BLaER1 (cell line): ENCODE results near the gene PTPRJ.

ENCODE experiments used
- H3K27ac ChIP-seq: shearing (Covaris generic); formaldehyde crosslinking; 2 replicates; pipeline ENCODE4 v1.8.1; 2022
- H3K27me3 ChIP-seq: shearing (Covaris generic); formaldehyde crosslinking; 2 replicates; pipeline ENCODE4 v1.8.1; 2022
- H3K36me3 ChIP-seq: shearing (Covaris generic); formaldehyde crosslinking; 2 replicates; pipeline ENCODE4 v1.8.1; 2022
- H3K4me1 ChIP-seq: shearing (Covaris generic); formaldehyde crosslinking; 2 replicates; pipeline ENCODE4 v1.8.1; 2022
- H3K4me2 ChIP-seq: shearing (Covaris generic); formaldehyde crosslinking; 2 replicates; pipeline ENCODE4 v1.8.1; 2022
- H3K4me3 ChIP-seq: shearing (Covaris generic); formaldehyde crosslinking; 2 replicates; pipeline ENCODE4 v1.8.1; 2022
- H3K9ac ChIP-seq: shearing (Covaris generic); formaldehyde crosslinking; 2 replicates; pipeline ENCODE4 v1.8.1; 2022
- H3K9me3 ChIP-seq: shearing (Covaris generic); formaldehyde crosslinking; 2 replicates; pipeline ENCODE4 v1.8.1; 2022
- H4K20me1 ChIP-seq: shearing (Covaris generic); formaldehyde crosslinking; 2 replicates; pipeline ENCODE4 v1.8.1; 2022
- Cebpa-rat ChIP-seq: shearing (Covaris generic); IDR thresholded peaks from 2 replicates; pipeline ENCODE4 v1.8.1; 2022

Gene PTPRJ

GRCh38 chr11:48034926-48035871 lies 54.8 kb downstream of the PTPRJ start:
- no peak for TF ChIP-seq Cebpa-rat
- H4K20me1 ChIP-seq, result no peaks in the 10 kb centered on the region
- H3K4me3 ChIP-seq, result no peak overlapping the region
- H3K36me3 ChIP-seq, result no peaks in the 10 kb centered on the region
- peak overlapping the region; percentile 45 for H3K4me2 ChIP-seq
- H3K4me1 ChIP-seq, result peaks cover 38% of the 10 kb centered on the region
- no peak overlapping the region for H3K27ac ChIP-seq
- H3K9me3 ChIP-seq, result no peaks in the 10 kb centered on the region
- no peaks in the 10 kb centered on the region for H3K27me3 ChIP-seq
- H3K9ac ChIP-seq, result no peak overlapping the region

DNA sequence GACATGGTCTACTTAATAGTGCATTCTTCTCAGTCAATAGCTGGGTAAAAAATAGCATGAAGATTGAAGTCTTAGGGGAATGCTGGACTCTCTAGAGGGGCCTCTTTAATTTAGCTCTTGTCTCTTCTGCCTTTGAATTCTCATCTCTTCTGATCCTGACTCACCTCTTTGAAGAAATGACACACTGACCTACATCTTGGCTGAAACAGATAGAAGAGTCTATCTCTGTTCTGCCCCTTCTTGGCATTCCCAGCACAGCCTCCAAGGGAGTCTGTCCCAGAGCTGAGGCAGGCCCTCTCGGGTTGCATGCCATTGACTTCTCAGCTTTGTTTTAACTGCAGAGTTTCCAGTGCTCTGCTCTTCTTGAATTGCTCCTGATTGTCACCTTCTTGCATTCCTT lies 55.7 kb downstream of the PTPRJ start:
- no peaks in the 10 kb centered on the region for H3K36me3 ChIP-seq
- no peak overlapping the region for H3K27ac ChIP-seq
- no peaks in the 10 kb centered on the region for H3K27me3 ChIP-seq
- no peak overlapping the region for H3K9ac ChIP-seq
- peak overlapping the region; percentile 45 for H3K4me2 ChIP-seq
- peaks cover 38% of the 10 kb centered on the region for H3K4me1 ChIP-seq
- no peaks in the 10 kb centered on the region for H3K9me3 ChIP-seq
- no peaks in the 10 kb centered on the region for H4K20me1 ChIP-seq
- no peak overlapping the region for H3K4me3 ChIP-seq
- TF ChIP-seq Cebpa-rat, result no peak

- no peak overlapping the region for H3K9ac ChIP-seq
- TF ChIP-seq Cebpa-rat, result no peak
- no peaks in the 10 kb centered on the region for H4K20me1 ChIP-seq
- H3K4me2 ChIP-seq, result no peak overlapping the region
- no peaks in the 10 kb centered on the region for H3K27me3 ChIP-seq
- no peaks in the 10 kb centered on the region for H3K36me3 ChIP-seq
- peaks cover 34% of the 10 kb centered on the region for H3K4me1 ChIP-seq
- no peaks in the 10 kb centered on the region for H3K9me3 ChIP-seq
- no peak overlapping the region for H3K27ac ChIP-seq
- H3K4me3 ChIP-seq, result no peak overlapping the region
Measured at GRCh38 chr11:48036466-48036865, 56.1 kb downstream of the PTPRJ start.

DNA sequence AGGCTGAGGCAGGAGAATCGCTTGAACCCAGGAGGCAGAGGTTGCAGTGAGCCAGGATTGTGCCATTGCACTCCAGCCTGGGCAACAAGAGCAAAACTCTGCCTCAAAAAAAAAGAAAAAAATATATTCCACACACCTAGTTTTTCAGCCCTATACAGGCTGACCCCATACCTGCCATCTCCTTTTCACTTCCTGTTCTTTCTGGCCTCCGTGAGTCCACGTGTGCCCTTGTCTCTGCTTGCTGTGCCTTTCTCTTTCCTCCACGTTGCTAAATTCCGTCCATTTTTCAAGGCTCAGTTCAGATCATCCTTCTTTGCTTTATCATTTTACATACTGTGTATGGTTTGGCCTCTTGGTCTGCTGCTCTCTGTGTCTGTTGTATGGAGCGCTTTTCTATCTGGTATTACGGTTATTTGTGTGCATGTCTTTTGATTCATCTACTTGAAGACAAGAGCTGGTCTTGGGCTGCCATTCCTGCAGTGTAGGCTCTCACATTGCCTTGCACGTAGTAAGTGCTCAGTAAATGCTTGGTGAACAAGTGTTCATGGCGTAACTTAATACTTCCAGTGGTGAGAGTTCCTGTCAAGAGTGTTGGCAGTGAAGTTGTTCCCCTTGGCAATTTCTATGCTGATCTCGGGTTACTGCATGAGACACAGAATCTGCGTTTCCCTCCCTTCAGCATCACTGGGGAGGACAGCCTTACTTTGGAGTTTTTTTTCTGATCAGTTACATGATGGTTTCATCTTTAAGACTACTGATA lies 57.5 kb downstream of the PTPRJ start:
- H3K9ac ChIP-seq, result no peak overlapping the region
- no peaks in the 10 kb centered on the region for H4K20me1 ChIP-seq
- H3K36me3 ChIP-seq, result no peaks in the 10 kb centered on the region
- H3K27ac ChIP-seq, result no peak overlapping the region
- H3K27me3 ChIP-seq, result no peaks in the 10 kb centered on the region
- TF ChIP-seq Cebpa-rat, result no peak
- no peak overlapping the region for H3K4me2 ChIP-seq
- no peak overlapping the region for H3K4me3 ChIP-seq
- peaks cover 26% of the 10 kb centered on the region for H3K4me1 ChIP-seq
- no peaks in the 10 kb centered on the region for H3K9me3 ChIP-seq

- Histone ChIP-seq H3K36me3 (no peaks in the 10 kb centered on the region), H3K9me3 (no peaks in the 10 kb centered on the region), H3K4me3 (no peak overlapping the region), H3K27me3 (no peaks in the 10 kb centered on the region), H4K20me1 (no peaks in the 10 kb centered on the region; the same call in 1 of the 2 replicates), H3K27ac (no peak overlapping the region), H3K4me2 (no peak overlapping the region), H3K4me1 (peaks cover 26% of the 10 kb centered on the region), H3K9ac (no peak overlapping the region)
- no peak for TF ChIP-seq Cebpa-rat
Measured at GRCh38 chr11:48040830-48041444, 60.6 kb downstream of the PTPRJ start.

DNA sequence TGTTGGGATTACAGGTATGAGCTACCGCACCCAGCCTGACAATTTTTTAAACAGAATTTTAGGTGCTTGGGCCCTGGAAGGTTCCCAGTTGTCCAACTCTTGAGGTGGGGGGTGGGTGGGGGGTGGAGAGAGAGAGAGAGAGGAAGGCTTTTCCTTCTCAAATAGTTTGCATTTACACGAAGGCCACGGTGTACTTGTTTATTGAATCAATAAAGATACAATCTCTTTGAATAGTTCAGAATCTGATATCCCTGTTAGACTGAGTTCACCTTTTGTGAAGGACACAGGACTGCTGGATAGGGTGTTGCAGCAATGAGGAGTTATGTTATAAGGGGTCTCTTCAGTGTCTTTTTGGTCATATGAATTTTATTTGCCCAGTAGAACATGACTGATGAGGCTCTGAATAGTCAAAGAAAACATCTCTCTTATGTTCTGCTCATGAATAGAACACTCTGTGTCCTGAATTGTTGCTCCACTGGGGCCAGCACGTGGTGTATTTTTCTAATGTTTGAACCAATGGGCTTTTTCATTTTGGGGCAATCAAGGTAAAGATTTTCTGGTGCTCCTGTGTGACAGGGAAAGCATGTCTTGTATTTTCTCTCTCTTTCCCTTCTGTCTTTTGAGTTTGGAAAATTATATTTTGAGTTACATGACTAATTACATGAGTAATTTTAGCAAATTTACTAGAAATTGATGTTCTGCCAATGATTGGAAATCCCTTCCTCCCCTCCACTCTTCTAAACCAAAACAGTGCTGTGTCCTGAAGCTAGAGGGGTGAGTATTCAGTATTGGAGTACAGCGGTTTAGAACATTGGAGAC lies 61.7 kb downstream of the PTPRJ start:
- H3K27ac ChIP-seq, result no peak overlapping the region
- no peaks in the 10 kb centered on the region for H3K36me3 ChIP-seq
- TF ChIP-seq Cebpa-rat, result no peak
- H4K20me1 ChIP-seq, result no peaks in the 10 kb centered on the region; the same call in 1 of the 2 replicates
- no peaks in the 10 kb centered on the region for H3K9me3 ChIP-seq
- H3K27me3 ChIP-seq, result no peaks in the 10 kb centered on the region
- H3K4me2 ChIP-seq, result no peak overlapping the region
- H3K9ac ChIP-seq, result no peak overlapping the region
- no peak overlapping the region for H3K4me3 ChIP-seq
- peaks cover 21% of the 10 kb centered on the region for H3K4me1 ChIP-seq

- Histone ChIP-seq H4K20me1 (no peaks in the 10 kb centered on the region; the same call in 1 of the 2 replicates), H3K4me3 (no peak overlapping the region)
Measured at GRCh38 chr11:48043111-48043990, 63.0 kb downstream of the PTPRJ start.

DNA sequence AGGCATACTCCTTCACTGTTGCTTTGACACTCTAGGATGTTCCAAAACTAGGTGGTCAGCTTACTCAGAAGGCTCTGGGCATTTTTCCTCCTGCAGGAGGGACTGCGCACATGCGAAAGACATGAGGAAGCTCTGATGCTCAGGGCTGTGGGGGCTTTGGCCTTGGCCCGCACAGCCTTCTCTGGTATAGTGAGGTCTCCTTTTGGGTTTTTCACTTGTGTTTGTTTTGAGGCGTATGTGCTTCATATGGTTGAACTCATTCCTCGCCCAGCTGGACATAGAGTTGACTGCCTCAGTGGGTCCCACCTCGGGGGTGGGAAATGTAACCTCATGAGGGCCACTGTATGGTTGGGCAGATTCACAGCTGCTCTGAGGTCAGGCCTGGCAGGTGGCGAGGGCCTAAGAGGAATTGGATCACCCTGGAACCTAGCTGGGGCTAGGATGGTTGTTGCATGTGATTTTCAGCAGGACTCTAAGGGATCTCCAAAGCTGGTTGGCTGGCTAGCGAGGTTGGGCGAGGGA lies 63.7 kb downstream of the PTPRJ start:
- no peaks in the 10 kb centered on the region for H3K27me3 ChIP-seq
- H3K9ac ChIP-seq, result no peak overlapping the region
- H3K9me3 ChIP-seq, result no peaks in the 10 kb centered on the region
- no peak overlapping the region for H3K4me3 ChIP-seq
- no peaks in the 10 kb centered on the region for H3K36me3 ChIP-seq
- peak overlapping the region; percentile 52 for H3K4me2 ChIP-seq
- no peaks in the 10 kb centered on the region; the same call in 1 of the 2 replicates for H4K20me1 ChIP-seq
- no peak for TF ChIP-seq Cebpa-rat
- peaks cover 26% of the 10 kb centered on the region for H3K4me1 ChIP-seq
- H3K27ac ChIP-seq, result 0 out of 2 replicates have a peak overlapping the region, but pooled peaks have one; percentile 27

More at GRCh38 chr11:48043111-48043990, 63.0 kb downstream of the PTPRJ start:
- H3K9me3 ChIP-seq, result no peaks in the 10 kb centered on the region
- H3K27me3 ChIP-seq, result no peaks in the 10 kb centered on the region
- H3K4me2 ChIP-seq, result peak overlapping the region; percentile 52
- 0 out of 2 replicates have a peak overlapping the region, but pooled peaks have one; percentile 27 for H3K27ac ChIP-seq
- TF ChIP-seq Cebpa-rat, result no peak
- no peaks in the 10 kb centered on the region for H3K36me3 ChIP-seq
- peaks cover 21% of the 10 kb centered on the region for H3K4me1 ChIP-seq
- no peak overlapping the region for H3K9ac ChIP-seq
